ENCODE measurements around the gene SAMD3.

SAMD3 gene

DNA sequence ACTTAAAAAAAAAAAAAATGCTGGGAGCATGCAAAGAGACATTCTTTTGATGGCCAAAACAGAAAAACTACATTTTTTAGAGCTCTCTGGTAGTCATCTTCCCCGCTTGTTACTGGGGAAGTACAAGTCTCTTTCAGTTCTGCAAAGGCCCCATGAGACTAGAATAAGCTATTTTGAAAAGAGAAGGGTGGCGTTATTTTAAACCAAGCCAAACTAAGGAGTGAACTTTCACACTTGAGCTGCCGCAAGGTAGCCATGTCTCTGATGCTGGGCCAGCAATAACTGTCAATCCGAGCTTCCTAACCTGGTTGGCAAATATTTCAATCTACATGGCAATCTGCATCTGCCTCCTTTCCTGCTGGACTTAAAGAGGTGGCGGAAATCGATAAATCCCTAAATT is 107.7 kb downstream of the SAMD3 start:
- Histone ChIP-seq H3K9me2 (replicated peaks; ENCODE audit: low read depth, low read length) (no peaks in the 10 kb centered on the region), H3K4me1 (ENCODE audit: insufficient read depth, low read length, poor library complexity, severe bottlenecking) (no peaks in the 10 kb centered on the region), H3K27me3 (ENCODE audit: insufficient read depth, low read length, poor library complexity, severe bottlenecking) (no peaks in the 10 kb centered on the region), H3K79me2 (ENCODE audit: insufficient read depth, low read length) (no peaks in the 10 kb centered on the region), H2AFZ (ENCODE audit: low read length) (no peak overlapping the region), H3K9me3 (ENCODE audit: insufficient read depth, low read depth, low read length) (no peaks in the 10 kb centered on the region), H3K9ac (ENCODE audit: low read depth, low read length, poor library complexity, severe bottlenecking) (no peak overlapping the region), H4K20me1 (ENCODE audit: insufficient read depth, low read length, poor library complexity, severe bottlenecking) (no peaks in the 10 kb centered on the region), H3K4me3 (ENCODE audit: low read length, poor library complexity, severe bottlenecking) (no peak overlapping the region), H3K4me2 (ENCODE audit: low read depth, low read length, poor library complexity, severe bottlenecking) (no peak overlapping the region), H3K36me3 (ENCODE audit: insufficient read depth, low read length) (no peaks in the 10 kb centered on the region), H3F3A (ENCODE audit: low read depth) (no peaks in the 10 kb centered on the region)
- no peak for TF ChIP-seq EZH2phosphoT487 (IDR thresholded peaks at IDR 0.05; ENCODE audit: borderline replicate concordance)

DNA sequence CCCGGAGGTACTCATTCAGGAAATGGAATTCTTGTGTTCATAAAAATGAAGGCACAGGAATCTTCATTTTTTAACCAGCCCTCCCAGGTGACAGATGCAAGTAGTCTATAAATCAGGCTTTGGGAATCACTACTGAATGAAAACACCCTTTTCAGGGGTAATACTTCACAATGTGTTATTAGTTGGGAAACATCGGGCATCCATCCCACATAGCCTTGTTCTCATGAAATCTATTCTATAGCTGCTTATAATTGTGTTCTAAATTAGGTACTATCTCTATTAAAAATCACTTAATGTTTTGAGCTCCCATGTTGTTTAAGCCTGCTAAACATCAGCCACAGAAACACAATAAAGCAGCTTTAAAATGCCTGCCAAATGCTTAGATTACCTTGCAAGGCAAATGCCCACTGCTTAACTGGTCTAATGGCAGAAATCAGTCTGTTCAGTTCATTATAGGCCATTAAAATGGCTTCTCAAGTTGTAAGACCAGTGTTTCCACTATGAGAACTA is 109.5 kb downstream of the SAMD3 start:
- Histone ChIP-seq H4K20me1 (ENCODE audit: insufficient read depth, low read length, poor library complexity, severe bottlenecking) (no peaks in the 10 kb centered on the region), H3K27me3 (ENCODE audit: insufficient read depth, low read length, poor library complexity, severe bottlenecking) (no peaks in the 10 kb centered on the region), H3K36me3 (ENCODE audit: insufficient read depth, low read length) (0 out of 2 replicates have a peak, but pooled peaks cover 3% of the 10 kb centered on the region), H3K4me1 (ENCODE audit: insufficient read depth, low read length, poor library complexity, severe bottlenecking) (no peaks in the 10 kb centered on the region), H3K79me2 (ENCODE audit: insufficient read depth, low read length) (no peaks in the 10 kb centered on the region), H3K9ac (ENCODE audit: low read depth, low read length, poor library complexity, severe bottlenecking) (no peak overlapping the region), H2AFZ (ENCODE audit: low read length) (no peak overlapping the region), H3F3A (ENCODE audit: low read depth) (no peaks in the 10 kb centered on the region), H3K4me2 (ENCODE audit: low read depth, low read length, poor library complexity, severe bottlenecking) (no peak overlapping the region), H3K9me3 (ENCODE audit: insufficient read depth, low read depth, low read length) (no peaks in the 10 kb centered on the region), H3K9me2 (replicated peaks; ENCODE audit: low read depth, low read length) (no peaks in the 10 kb centered on the region), H3K4me3 (ENCODE audit: low read length, poor library complexity, severe bottlenecking) (no peak overlapping the region)
- TF ChIP-seq EZH2phosphoT487 (IDR thresholded peaks at IDR 0.05; ENCODE audit: borderline replicate concordance) = no peak
- TF ChIP-seq, protein P1, sequence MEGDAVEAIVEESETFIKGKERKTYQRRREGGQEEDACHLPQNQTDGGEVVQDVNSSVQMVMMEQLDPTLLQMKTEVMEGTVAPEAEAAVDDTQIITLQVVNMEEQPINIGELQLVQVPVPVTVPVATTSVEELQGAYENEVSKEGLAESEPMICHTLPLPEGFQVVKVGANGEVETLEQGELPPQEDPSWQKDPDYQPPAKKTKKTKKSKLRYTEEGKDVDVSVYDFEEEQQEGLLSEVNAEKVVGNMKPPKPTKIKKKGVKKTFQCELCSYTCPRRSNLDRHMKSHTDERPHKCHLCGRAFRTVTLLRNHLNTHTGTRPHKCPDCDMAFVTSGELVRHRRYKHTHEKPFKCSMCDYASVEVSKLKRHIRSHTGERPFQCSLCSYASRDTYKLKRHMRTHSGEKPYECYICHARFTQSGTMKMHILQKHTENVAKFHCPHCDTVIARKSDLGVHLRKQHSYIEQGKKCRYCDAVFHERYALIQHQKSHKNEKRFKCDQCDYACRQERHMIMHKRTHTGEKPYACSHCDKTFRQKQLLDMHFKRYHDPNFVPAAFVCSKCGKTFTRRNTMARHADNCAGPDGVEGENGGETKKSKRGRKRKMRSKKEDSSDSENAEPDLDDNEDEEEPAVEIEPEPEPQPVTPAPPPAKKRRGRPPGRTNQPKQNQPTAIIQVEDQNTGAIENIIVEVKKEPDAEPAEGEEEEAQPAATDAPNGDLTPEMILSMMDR (conservative IDR thresholded peaks at IDR 0.05; ENCODE audit: low read length) = no peak

- no peak for TF ChIP-seq EZH2phosphoT487 (IDR thresholded peaks at IDR 0.05; ENCODE audit: borderline replicate concordance)
- TF ChIP-seq, protein P1 (conservative IDR thresholded peaks at IDR 0.05; ENCODE audit: low read length) = no peak
- no peaks in the 10 kb centered on the region for H3K4me1 ChIP-seq (ENCODE audit: insufficient read depth, low read length, poor library complexity, severe bottlenecking)
Measured at GRCh38 chr6:130111031-130111430, 111.7 kb downstream of the SAMD3 start.

DNA sequence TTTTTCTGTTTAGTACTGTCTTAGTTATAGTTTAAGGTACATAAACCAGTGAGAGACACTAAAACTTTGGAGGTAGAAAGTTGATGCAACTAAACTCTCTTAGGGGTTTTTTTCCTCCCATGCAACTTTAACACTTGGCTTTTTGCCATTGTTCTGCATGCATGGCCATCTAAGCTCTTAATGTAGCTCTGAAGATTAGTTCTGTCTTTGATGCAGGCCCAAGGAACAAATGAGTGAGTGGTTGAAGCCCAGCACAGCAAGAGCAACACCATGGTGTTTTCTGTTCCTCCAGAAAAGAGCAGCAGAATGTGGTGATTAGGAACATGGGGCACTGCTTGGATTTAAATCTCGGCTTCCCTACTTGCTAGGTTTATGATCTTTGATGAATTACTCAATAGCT is 115.0 kb downstream of the SAMD3 start:
- H3K9me2 ChIP-seq (replicated peaks; ENCODE audit: low read depth, low read length) = no peaks in the 10 kb centered on the region
- no peaks in the 10 kb centered on the region for H3K9me3 ChIP-seq (ENCODE audit: insufficient read depth, low read depth, low read length)
- no peaks in the 10 kb centered on the region for H3K79me2 ChIP-seq (ENCODE audit: insufficient read depth, low read length)
- no peak overlapping the region for H3K4me2 ChIP-seq (ENCODE audit: low read depth, low read length, poor library complexity, severe bottlenecking)
- no peaks in the 10 kb centered on the region for H3F3A ChIP-seq (ENCODE audit: low read depth)
- TF ChIP-seq, protein P1 (conservative IDR thresholded peaks at IDR 0.05; ENCODE audit: low read length) = no peak
- no peak for TF ChIP-seq EZH2phosphoT487 (IDR thresholded peaks at IDR 0.05; ENCODE audit: borderline replicate concordance)
- no peaks in the 10 kb centered on the region for H3K27me3 ChIP-seq (ENCODE audit: insufficient read depth, low read length, poor library complexity, severe bottlenecking)
- H3K9ac ChIP-seq (ENCODE audit: low read depth, low read length, poor library complexity, severe bottlenecking) = no peak overlapping the region
- H3K4me1 ChIP-seq (ENCODE audit: insufficient read depth, low read length, poor library complexity, severe bottlenecking) = no peaks in the 10 kb centered on the region
- no peak overlapping the region for H3K4me3 ChIP-seq (ENCODE audit: low read length, poor library complexity, severe bottlenecking)
- no peak overlapping the region for H2AFZ ChIP-seq (ENCODE audit: low read length)
- H3K36me3 ChIP-seq (ENCODE audit: insufficient read depth, low read length) = 0 out of 2 replicates have a peak, but pooled peaks cover 3% of the 10 kb centered on the region
- no peaks in the 10 kb centered on the region for H4K20me1 ChIP-seq (ENCODE audit: insufficient read depth, low read length, poor library complexity, severe bottlenecking)

More at GRCh38 chr6:130111031-130111430, 111.7 kb downstream of the SAMD3 start:
- H3K79me2 ChIP-seq (ENCODE audit: insufficient read depth, low read length) = no peaks in the 10 kb centered on the region
- 0 out of 2 replicates have a peak, but pooled peaks cover 3% of the 10 kb centered on the region for H3K36me3 ChIP-seq (ENCODE audit: insufficient read depth, low read length)
- H2AFZ ChIP-seq (ENCODE audit: low read length) = no peak overlapping the region
- H3K4me2 ChIP-seq (ENCODE audit: low read depth, low read length, poor library complexity, severe bottlenecking) = no peak overlapping the region
- no peak overlapping the region for H3K9ac ChIP-seq (ENCODE audit: low read depth, low read length, poor library complexity, severe bottlenecking)
- no peaks in the 10 kb centered on the region for H3K27me3 ChIP-seq (ENCODE audit: insufficient read depth, low read length, poor library complexity, severe bottlenecking)
- no peaks in the 10 kb centered on the region for H3K9me3 ChIP-seq (ENCODE audit: insufficient read depth, low read depth, low read length)
- H4K20me1 ChIP-seq (ENCODE audit: insufficient read depth, low read length, poor library complexity, severe bottlenecking) = no peaks in the 10 kb centered on the region
- H3K4me3 ChIP-seq (ENCODE audit: low read length, poor library complexity, severe bottlenecking) = no peak overlapping the region
- H3K9me2 ChIP-seq (replicated peaks; ENCODE audit: low read depth, low read length) = no peaks in the 10 kb centered on the region
- no peaks in the 10 kb centered on the region for H3F3A ChIP-seq (ENCODE audit: low read depth)
